ENCODE measurements around the gene CARS2.

GRCh38 chr13:110722971-110723370 is 17.1 kb upstream of the CARS2 start:
- no peak for TF ChIP-seq CTCF (tag by site-specific recombination; IDR thresholded peaks at IDR 0.05)
- TF ChIP-seq ZFP41 (tag by site-specific recombination; IDR thresholded peaks at IDR 0.05; ENCODE audit: borderline replicate concordance): no peak
- TF ChIP-seq ZNF350 (tag by site-specific recombination; IDR thresholded peaks at IDR 0.05): no peak
- TF ChIP-seq SALL2 (tag by site-specific recombination; IDR thresholded peaks at IDR 0.05; ENCODE audit: borderline replicate concordance): no peak
- no peak for TF ChIP-seq ZNF776 (tag by site-specific recombination; IDR thresholded peaks at IDR 0.05; ENCODE audit: borderline replicate concordance)
- no peak for TF ChIP-seq ZNF302 (tag by site-specific recombination; IDR thresholded peaks at IDR 0.05; ENCODE audit: low read depth)
- no peak for TF ChIP-seq ZNF560 (tag by site-specific recombination; IDR thresholded peaks at IDR 0.05; ENCODE audit: borderline replicate concordance)
- no peak for TF ChIP-seq ZBTB8A (tag by site-specific recombination; IDR thresholded peaks at IDR 0.05)
- TF ChIP-seq ZNF76 (tag by site-specific recombination; IDR thresholded peaks at IDR 0.05; ENCODE audit: borderline replicate concordance, low read depth): no peak

Measured in HEK293 (cell line).